HepG2 (cell line): ENCODE data around the gene CCDC61. TPM values are rescaled to one million over a fixed set of nuclear protein-coding genes. Genes with fewer than 3 reads are reported as not detected.

Source experiments
- ATAC-seq: fragments of 200-7000 bp; cut with Tn5 transposase; 3 replicates; pipeline ENCODE4 v1.9.1; 2020; ENCODE audit warnings: mild to moderate bottlenecking, moderate library complexity
- BruUV-seq: library from RNA; stranded (reverse); fragments of 400-500 nt; replicated peaks from 2 replicates; lab custom pipeline; 2021; lab: Mats Ljungman, UMichigan
- CTCF ChIA-PET: fragments of 300-600 bp; formaldehyde crosslinking; extraction: SDS; loops from one replicate; lab custom pipeline; 2021; ENCODE audit warnings: low total read pairs, inconsistent platforms, low intra/inter-chr PET ratio; lab: Yijun Ruan, JAX
- POLR2A ChIA-PET: fragments of 350-600 bp; sonication (Branson Sonifier 250); formaldehyde crosslinking; loops from one replicate; lab custom pipeline; 2020; ENCODE audit warnings: antibody characterized with exemption, inconsistent platforms; lab: Yijun Ruan, JAX
- DNase-seq: peaks from one replicate; pipeline ENCODE4 v3.0.0-alpha.2; 2015; ENCODE audit warnings: low spot score
- FAIRE-seq: peaks from 3 replicates; lab custom pipeline; 2011; peaks lifted over from hg19 to GRCh38; lab: Jason Lieb, UNC
- H2AFZ ChIP-seq: one replicate; pipeline ENCODE4 v1.6.1; 2011; ENCODE audit warnings: low read length, inconsistent platforms
- H3K27ac ChIP-seq: fragments of 300-600 bp; 3 replicates; pipeline ENCODE4 v1.8.0; 2011; ENCODE audit warnings: mixed run types, mild to moderate bottlenecking, mixed read lengths, low read length, inconsistent platforms; ENCODE audit not compliant: insufficient read depth; ENCODE audit errors: extremely low read length
- H3K27me3 ChIP-seq, 2 experiments: fragments of 200-600 bp in 1 of 2; 2 replicates in 1 of 2; 3 replicates in 1 of 2; pipeline versions ENCODE4 v1.6.0 to v1.8.0; 2011; ENCODE audit warnings: low read length in 2 of 2, mild to moderate bottlenecking in 2 of 2, moderate library complexity in 2 of 2, inconsistent platforms in 1 of 2; ENCODE audit not compliant: insufficient read depth in 2 of 2, control insufficient read depth in 1 of 2
- H3K36me3 ChIP-seq, 2 experiments: fragments of 200-600 bp in 1 of 2; replicated peaks in 1 of 2; 2 replicates in 1 of 2; 3 replicates in 1 of 2; pipeline versions ENCODE4 v1.5.1 to v1.8.0; 2011; ENCODE audit warnings: low read length in 2 of 2, inconsistent platforms in 1 of 2; ENCODE audit not compliant: insufficient read depth in 2 of 2, control insufficient read depth in 1 of 2
- H3K4me1 ChIP-seq: 2 replicates; pipeline ENCODE4 v1.5.1; 2012; ENCODE audit warnings: low read length, inconsistent platforms; ENCODE audit not compliant: insufficient read depth
- H3K4me2 ChIP-seq: 2 replicates; pipeline ENCODE4 v1.6.0; 2011; ENCODE audit warnings: low read depth, low read length, inconsistent platforms
- H3K4me3 ChIP-seq, 3 experiments: fragments of 200-600 bp in 1 of 3; sonication (generic), shearing (Covaris generic) in 1 of 3; replicated peaks in 1 of 3; 2 replicates each; pipeline ENCODE4 v1.5.1; 2011 to 2016; ENCODE audit warnings: low read length in 3 of 3, inconsistent platforms in 2 of 3, low read depth in 2 of 3, mild to moderate bottlenecking in 2 of 3, control low read depth in 1 of 3, mixed read lengths in 1 of 3; ENCODE audit not compliant: insufficient read depth in 1 of 3
- H3K79me2 ChIP-seq: one replicate; pipeline ENCODE4 v1.6.1; 2011; ENCODE audit warnings: low read length, inconsistent platforms; ENCODE audit not compliant: insufficient read depth
- H3K9ac ChIP-seq: 2 replicates; pipeline ENCODE4 v1.6.0; 2011; ENCODE audit warnings: mild to moderate bottlenecking, low read depth, low read length, inconsistent platforms; ENCODE audit not compliant: insufficient read depth
- H3K9me3 ChIP-seq: 2 replicates; pipeline ENCODE4 v1.5.1; 2012; ENCODE audit warnings: mild to moderate bottlenecking, low read length
- H4K20me1 ChIP-seq: 2 replicates; pipeline ENCODE4 v1.6.0; 2011; ENCODE audit warnings: inconsistent platforms, mild to moderate bottlenecking, low read length, moderate library complexity; ENCODE audit not compliant: insufficient read depth
- DMAP1 ChIP-seq: IDR thresholded peaks from 2 replicates; pipeline ENCODE4 v1.6.1; 2016
- GATAD2A ChIP-seq: IDR thresholded peaks from 2 replicates; pipeline ENCODE4 v1.6.1; 2016
- HDAC2 ChIP-seq: sonication (generic); formaldehyde crosslinking; IDR thresholded peaks from 2 replicates; pipeline ENCODE4 v1.4.0; 2020; ENCODE audit warnings: missing genetic modification reagents
- HIVEP1 ChIP-seq: sonication (generic); formaldehyde crosslinking; IDR thresholded peaks from 2 replicates; pipeline ENCODE4 v1.4.0; 2020; ENCODE audit warnings: mild to moderate bottlenecking, missing genetic modification reagents
- JUN ChIP-seq: sonication (generic); formaldehyde crosslinking; IDR thresholded peaks from 2 replicates; pipeline ENCODE4 v1.4.0; 2020; ENCODE audit warnings: mild to moderate bottlenecking, missing genetic modification reagents
- MIER2 ChIP-seq: IDR thresholded peaks from 2 replicates; pipeline ENCODE4 v1.6.1; 2016; ENCODE audit warnings: missing biosample characterization, missing genetic modification reagents
- RFX1 ChIP-seq: fragments of 450-650 bp; IDR thresholded peaks from 2 replicates; pipeline ENCODE4 v1.6.1; 2017
- SP5 ChIP-seq: IDR thresholded peaks from 2 replicates; pipeline ENCODE4 v1.6.1; 2016; ENCODE audit warnings: low read depth, borderline replicate concordance
- WIZ ChIP-seq: sonication (generic); formaldehyde crosslinking; IDR thresholded peaks from 2 replicates; pipeline ENCODE4 v1.5.1; 2020; ENCODE audit warnings: mild to moderate bottlenecking, missing genetic modification reagents
- YEATS4 ChIP-seq: sonication (generic); formaldehyde crosslinking; IDR thresholded peaks from 2 replicates; pipeline ENCODE4 v1.4.0; 2020; ENCODE audit warnings: missing genetic modification reagents, borderline replicate concordance
- ZNF343 ChIP-seq: sonication (generic); formaldehyde crosslinking; IDR thresholded peaks from 2 replicates; pipeline ENCODE4 v1.4.0; 2020; ENCODE audit warnings: mild to moderate bottlenecking, missing genetic modification reagents
- ZNF484 ChIP-seq: sonication (generic); formaldehyde crosslinking; IDR thresholded peaks from 2 replicates; pipeline ENCODE4 v1.5.1; 2020; ENCODE audit warnings: mild to moderate bottlenecking, low read depth, missing genetic modification reagents, borderline replicate concordance
- ZSCAN31 ChIP-seq: sonication (generic); formaldehyde crosslinking; IDR thresholded peaks from 2 replicates; pipeline ENCODE4 v1.5.0; 2020; ENCODE audit warnings: low read depth, mild to moderate bottlenecking, missing genetic modification reagents
- WGBS: methylation state at CpG from one replicate; pipeline ENCODE4 v1.1.6; 2017; ENCODE audit warnings: low lambda C conversion rate; 5-methylcytosine and 5-hydroxymethylcytosine counted together
- in situ Hi-C: cut with HindIII; loops from 2 replicates; pipeline ENCODE4 v1.10.0; 2017; ENCODE audit warnings: low pct_unique_long_range_greater_than_20kb; ENCODE audit not compliant: extremely low pct_ligation_motif_present
- intact Hi-C: fragments of 100-400 bp; cut with micrococcal nuclease; formaldehyde crosslinking; loops from one replicate; pipeline ENCODE4 v1.10.0; 2022; ENCODE audit not compliant: unreplicated experiment
- polyA plus RNA-seq, 8 experiments: library from polyadenylated mRNA; depleted of rRNA in 3 of 8; stranded (reverse) in 7 of 8; unstranded in 1 of 8; fragments of >200 nt; fragmentation: Illumina TruSeq in 4 of 8; extraction: Trizol in 4 of 8; gene quantifications; 2 replicates each; pipeline versions ENCODE4 v1.2.1 to v1.2.3, GENCODE V29; 2011 to 2016; ENCODE audit warnings: low read depth in 4 of 8, missing spikeins in 1 of 8, mixed read lengths in 1 of 8; ENCODE audit not compliant: insufficient read depth in 1 of 8
- total RNA-seq, 5 experiments: library from RNA; depleted of rRNA; stranded (reverse); fragments of >200 nt; fragmentation: Illumina TruSeq; extraction: Trizol; gene quantifications; 2 replicates each; pipeline ENCODE4 v1.2.3, GENCODE V29; 2016; ENCODE audit warnings: low read depth in 1 of 5
- TF ChIP-seq, protein P1 (sequence below): sonication (generic); formaldehyde crosslinking; IDR thresholded peaks from 2 replicates; pipeline ENCODE4 v1.8.1; 2023; ENCODE audit warnings: mild to moderate bottlenecking, missing genetic modification reagents
- TF ChIP-seq, protein P2 (sequence below): sonication (generic); formaldehyde crosslinking; IDR thresholded peaks from 2 replicates; pipeline ENCODE4 v1.4.0; 2020; ENCODE audit warnings: missing genetic modification reagents, borderline replicate concordance
- TF ChIP-seq, protein P3 (sequence below): IDR thresholded peaks from 2 replicates; pipeline ENCODE4 v1.6.1; 2016; ENCODE audit warnings: control low read depth
- TF ChIP-seq, protein P4 (sequence below): sonication (generic); formaldehyde crosslinking; IDR thresholded peaks from 2 replicates; pipeline ENCODE4 v1.4.0; 2020; ENCODE audit warnings: missing genetic modification reagents
- TF ChIP-seq, protein P5 (sequence below): sonication (generic); formaldehyde crosslinking; IDR thresholded peaks from 2 replicates; pipeline ENCODE4 v1.4.0; 2020; ENCODE audit warnings: low read depth, mild to moderate bottlenecking, missing genetic modification reagents

The CCDC61 gene
- total and polyA plus RNA-seq, 2 of the 13 experiments (the other 11 are each of a cell fraction or from before 2014, with no cell fraction given): 4.2 to 4.9 TPM

- Histone ChIP-seq H3K4me1 (peaks cover 60% of the 10 kb centered on the region), H2AFZ (no peak overlapping the region), H3K27ac (no peak overlapping the region), H3K9me3 (peaks cover 6% of the 10 kb centered on the region), H3K79me2 (no peaks in the 10 kb centered on the region), H3K27me3 (no peaks in the 10 kb centered on the region), H3K36me3 (no peaks in the 10 kb centered on the region), H4K20me1 (no peaks in the 10 kb centered on the region), H3K4me3 (no peak overlapping the region), H3K4me2 (no peak overlapping the region), H3K9ac (no peak overlapping the region)
- DNase-seq (no peak), ATAC-seq (no peak), FAIRE-seq (no peak)
- WGBS: 85% methylated on average over 7 of the region's 7 CpGs
- BruUV-seq: no TSS peak
- intact Hi-C loops: no loop called here
- in situ Hi-C loops: no loop called here
- POLR2A ChIA-PET: no interaction called here
- CTCF ChIA-PET: no interaction called here
- TF ChIP-seq ZSCAN31 (CRISPR knock-in tag) (no peak), SP5 (no peak), JUN (CRISPR knock-in tag) (no peak), MIER2 (CRISPR knock-in tag) (no peak), WIZ (no peak), GATAD2A (CRISPR knock-in tag) (no peak), DMAP1 (CRISPR knock-in tag) (no peak), HDAC2 (CRISPR knock-in tag) (no peak), HIVEP1 (no peak), RFX1 (no peak), YEATS4 (no peak), ZNF484 (CRISPR knock-in tag) (no peak), ZNF343 (CRISPR knock-in tag) (no peak)
- TF ChIP-seq, protein P1, sequence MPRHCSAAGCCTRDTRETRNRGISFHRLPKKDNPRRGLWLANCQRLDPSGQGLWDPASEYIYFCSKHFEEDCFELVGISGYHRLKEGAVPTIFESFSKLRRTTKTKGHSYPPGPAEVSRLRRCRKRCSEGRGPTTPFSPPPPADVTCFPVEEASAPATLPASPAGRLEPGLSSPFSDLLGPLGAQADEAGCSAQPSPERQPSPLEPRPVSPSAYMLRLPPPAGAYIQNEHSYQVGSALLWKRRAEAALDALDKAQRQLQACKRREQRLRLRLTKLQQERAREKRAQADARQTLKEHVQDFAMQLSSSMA (CRISPR knock-in tag): no peak
- TF ChIP-seq, protein P2, sequence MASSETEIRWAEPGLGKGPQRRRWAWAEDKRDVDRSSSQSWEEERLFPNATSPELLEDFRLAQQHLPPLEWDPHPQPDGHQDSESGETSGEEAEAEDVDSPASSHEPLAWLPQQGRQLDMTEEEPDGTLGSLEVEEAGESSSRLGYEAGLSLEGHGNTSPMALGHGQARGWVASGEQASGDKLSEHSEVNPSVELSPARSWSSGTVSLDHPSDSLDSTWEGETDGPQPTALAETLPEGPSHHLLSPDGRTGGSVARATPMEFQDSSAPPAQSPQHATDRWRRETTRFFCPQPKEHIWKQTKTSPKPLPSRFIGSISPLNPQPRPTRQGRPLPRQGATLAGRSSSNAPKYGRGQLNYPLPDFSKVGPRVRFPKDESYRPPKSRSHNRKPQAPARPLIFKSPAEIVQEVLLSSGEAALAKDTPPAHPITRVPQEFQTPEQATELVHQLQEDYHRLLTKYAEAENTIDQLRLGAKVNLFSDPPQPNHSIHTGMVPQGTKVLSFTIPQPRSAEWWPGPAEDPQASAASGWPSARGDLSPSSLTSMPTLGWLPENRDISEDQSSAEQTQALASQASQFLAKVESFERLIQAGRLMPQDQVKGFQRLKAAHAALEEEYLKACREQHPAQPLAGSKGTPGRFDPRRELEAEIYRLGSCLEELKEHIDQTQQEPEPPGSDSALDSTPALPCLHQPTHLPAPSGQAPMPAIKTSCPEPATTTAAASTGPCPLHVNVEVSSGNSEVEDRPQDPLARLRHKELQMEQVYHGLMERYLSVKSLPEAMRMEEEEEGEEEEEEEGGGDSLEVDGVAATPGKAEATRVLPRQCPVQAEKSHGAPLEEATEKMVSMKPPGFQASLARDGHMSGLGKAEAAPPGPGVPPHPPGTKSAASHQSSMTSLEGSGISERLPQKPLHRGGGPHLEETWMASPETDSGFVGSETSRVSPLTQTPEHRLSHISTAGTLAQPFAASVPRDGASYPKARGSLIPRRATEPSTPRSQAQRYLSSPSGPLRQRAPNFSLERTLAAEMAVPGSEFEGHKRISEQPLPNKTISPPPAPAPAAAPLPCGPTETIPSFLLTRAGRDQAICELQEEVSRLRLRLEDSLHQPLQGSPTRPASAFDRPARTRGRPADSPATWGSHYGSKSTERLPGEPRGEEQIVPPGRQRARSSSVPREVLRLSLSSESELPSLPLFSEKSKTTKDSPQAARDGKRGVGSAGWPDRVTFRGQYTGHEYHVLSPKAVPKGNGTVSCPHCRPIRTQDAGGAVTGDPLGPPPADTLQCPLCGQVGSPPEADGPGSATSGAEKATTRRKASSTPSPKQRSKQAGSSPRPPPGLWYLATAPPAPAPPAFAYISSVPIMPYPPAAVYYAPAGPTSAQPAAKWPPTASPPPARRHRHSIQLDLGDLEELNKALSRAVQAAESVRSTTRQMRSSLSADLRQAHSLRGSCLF (CRISPR knock-in tag): no peak
- TF ChIP-seq, protein P3, sequence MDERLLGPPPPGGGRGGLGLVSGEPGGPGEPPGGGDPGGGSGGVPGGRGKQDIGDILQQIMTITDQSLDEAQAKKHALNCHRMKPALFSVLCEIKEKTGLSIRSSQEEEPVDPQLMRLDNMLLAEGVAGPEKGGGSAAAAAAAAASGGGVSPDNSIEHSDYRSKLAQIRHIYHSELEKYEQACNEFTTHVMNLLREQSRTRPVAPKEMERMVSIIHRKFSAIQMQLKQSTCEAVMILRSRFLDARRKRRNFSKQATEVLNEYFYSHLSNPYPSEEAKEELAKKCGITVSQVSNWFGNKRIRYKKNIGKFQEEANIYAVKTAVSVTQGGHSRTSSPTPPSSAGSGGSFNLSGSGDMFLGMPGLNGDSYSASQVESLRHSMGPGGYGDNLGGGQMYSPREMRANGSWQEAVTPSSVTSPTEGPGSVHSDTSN: no peak
- TF ChIP-seq, protein P4, sequence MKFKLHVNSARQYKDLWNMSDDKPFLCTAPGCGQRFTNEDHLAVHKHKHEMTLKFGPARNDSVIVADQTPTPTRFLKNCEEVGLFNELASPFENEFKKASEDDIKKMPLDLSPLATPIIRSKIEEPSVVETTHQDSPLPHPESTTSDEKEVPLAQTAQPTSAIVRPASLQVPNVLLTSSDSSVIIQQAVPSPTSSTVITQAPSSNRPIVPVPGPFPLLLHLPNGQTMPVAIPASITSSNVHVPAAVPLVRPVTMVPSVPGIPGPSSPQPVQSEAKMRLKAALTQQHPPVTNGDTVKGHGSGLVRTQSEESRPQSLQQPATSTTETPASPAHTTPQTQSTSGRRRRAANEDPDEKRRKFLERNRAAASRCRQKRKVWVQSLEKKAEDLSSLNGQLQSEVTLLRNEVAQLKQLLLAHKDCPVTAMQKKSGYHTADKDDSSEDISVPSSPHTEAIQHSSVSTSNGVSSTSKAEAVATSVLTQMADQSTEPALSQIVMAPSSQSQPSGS (CRISPR knock-in tag): no peak
- TF ChIP-seq, protein P5, sequence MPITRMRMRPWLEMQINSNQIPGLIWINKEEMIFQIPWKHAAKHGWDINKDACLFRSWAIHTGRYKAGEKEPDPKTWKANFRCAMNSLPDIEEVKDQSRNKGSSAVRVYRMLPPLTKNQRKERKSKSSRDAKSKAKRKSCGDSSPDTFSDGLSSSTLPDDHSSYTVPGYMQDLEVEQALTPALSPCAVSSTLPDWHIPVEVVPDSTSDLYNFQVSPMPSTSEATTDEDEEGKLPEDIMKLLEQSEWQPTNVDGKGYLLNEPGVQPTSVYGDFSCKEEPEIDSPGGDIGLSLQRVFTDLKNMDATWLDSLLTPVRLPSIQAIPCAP: no peak
Measured at GRCh38 chr19:46065486-46066071, 70.3 kb downstream of the CCDC61 start.
